ENCODE measurements around the gene LRPPRC.

DNA sequence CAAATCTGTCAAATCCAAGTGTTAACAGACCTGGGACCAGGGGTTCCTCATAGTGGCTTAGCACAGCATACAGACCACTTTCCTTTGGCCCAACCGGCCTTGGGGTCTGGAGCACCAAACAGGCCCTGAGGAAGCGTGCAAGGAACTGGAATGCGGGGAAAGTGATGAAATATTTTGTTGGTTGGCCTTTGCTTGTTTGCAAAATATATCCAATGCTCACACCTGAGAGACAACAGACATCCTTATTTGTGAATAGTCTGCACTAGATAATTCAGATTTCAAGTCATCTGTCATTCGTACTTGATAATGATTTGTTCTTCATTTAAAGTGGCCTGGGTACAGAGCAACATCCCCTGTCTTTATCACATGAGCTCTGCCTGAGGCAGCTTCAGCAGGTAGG is 113.5 kb downstream of the LRPPRC start:
- TF ChIP-seq REST (IDR thresholded peaks at IDR 0.05; ENCODE audit: insufficient replicate concordance, low read depth), result no peak
- TF ChIP-seq, protein P1, sequence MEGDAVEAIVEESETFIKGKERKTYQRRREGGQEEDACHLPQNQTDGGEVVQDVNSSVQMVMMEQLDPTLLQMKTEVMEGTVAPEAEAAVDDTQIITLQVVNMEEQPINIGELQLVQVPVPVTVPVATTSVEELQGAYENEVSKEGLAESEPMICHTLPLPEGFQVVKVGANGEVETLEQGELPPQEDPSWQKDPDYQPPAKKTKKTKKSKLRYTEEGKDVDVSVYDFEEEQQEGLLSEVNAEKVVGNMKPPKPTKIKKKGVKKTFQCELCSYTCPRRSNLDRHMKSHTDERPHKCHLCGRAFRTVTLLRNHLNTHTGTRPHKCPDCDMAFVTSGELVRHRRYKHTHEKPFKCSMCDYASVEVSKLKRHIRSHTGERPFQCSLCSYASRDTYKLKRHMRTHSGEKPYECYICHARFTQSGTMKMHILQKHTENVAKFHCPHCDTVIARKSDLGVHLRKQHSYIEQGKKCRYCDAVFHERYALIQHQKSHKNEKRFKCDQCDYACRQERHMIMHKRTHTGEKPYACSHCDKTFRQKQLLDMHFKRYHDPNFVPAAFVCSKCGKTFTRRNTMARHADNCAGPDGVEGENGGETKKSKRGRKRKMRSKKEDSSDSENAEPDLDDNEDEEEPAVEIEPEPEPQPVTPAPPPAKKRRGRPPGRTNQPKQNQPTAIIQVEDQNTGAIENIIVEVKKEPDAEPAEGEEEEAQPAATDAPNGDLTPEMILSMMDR (IDR thresholded peaks at IDR 0.05; ENCODE audit: insufficient read depth, low read length), result no peak
- TF ChIP-seq POLR2AphosphoS5 (IDR thresholded peaks at IDR 0.05; ENCODE audit: low read depth), result no peak
